Thoracic aorta (tissue), 2 donors: Measurements from ENCODE around the gene LITAF. TPM values are rescaled to one million over a fixed set of nuclear protein-coding genes. Genes with fewer than 3 reads are reported as not detected.
A peak's percentile ranks its signal among the peaks of the same experiment; 100 is the strongest.

ENCODE experiments used
- ATAC-seq: fragments of 150-250 bp; one replicate; pipeline ENCODE4 v1.8.0; 2017; ENCODE audit warnings: low read depth; ENCODE audit not compliant: insufficient number of reproducible peaks, low FRiP score
- DNase-seq: peaks from one replicate; pipeline ENCODE4 v3.0.0-alpha.2; 2020; ENCODE audit warnings: low spot score
- H3K27ac ChIP-seq, 2 donors: fragments of 200-600 bp; sonication (generic); 1 replicate in 1 of 2; 2 replicates in 1 of 2; pipeline ENCODE4 v1.5.1; 2016; ENCODE audit warnings: mild to moderate bottlenecking in 2 of 2, moderate library complexity in 2 of 2
- H3K27me3 ChIP-seq: fragments of 200-600 bp; sonication (generic); replicated peaks from 2 replicates; pipeline ENCODE4 v1.6.0; 2016; ENCODE audit warnings: mild to moderate bottlenecking; ENCODE audit not compliant: insufficient read depth
- H3K36me3 ChIP-seq: fragments of 200-600 bp; sonication (generic); one replicate; pipeline ENCODE4 v1.5.1; 2016
- H3K4me1 ChIP-seq, 2 donors: fragments of 200-600 bp; sonication (generic); 1 replicate in 1 of 2; 2 replicates in 1 of 2; pipeline versions ENCODE4 v1.5.1 to v1.6.0; 2016; ENCODE audit warnings: low read depth in 2 of 2, mild to moderate bottlenecking in 1 of 2; ENCODE audit not compliant: control insufficient read depth in 1 of 2
- H3K4me3 ChIP-seq: fragments of 200-600 bp; sonication (generic); 2 replicates; pipeline ENCODE4 v1.5.1; 2016; ENCODE audit warnings: mild to moderate bottlenecking
- H3K9me3 ChIP-seq: fragments of 200-600 bp; sonication (generic); 2 replicates; pipeline ENCODE4 v1.5.1; 2016
- total RNA-seq, 2 donors: library from RNA; depleted of rRNA; stranded (reverse); fragments of >200 nt; gene quantifications; one replicate each; pipeline versions ENCODE4 v1.1.0 to v1.2.3, GENCODE V29; 2016
- TF ChIP-seq, protein P1 (sequence below): fragments of 200-600 bp; sonication (generic); IDR thresholded peaks from one replicate; pipeline ENCODE4 v1.5.1; 2019; ENCODE audit warnings: antibody characterized with exemption

Gene LITAF
- total RNA-seq, 2 donors from 2014 or later, result 124 to 146 TPM

DNA sequence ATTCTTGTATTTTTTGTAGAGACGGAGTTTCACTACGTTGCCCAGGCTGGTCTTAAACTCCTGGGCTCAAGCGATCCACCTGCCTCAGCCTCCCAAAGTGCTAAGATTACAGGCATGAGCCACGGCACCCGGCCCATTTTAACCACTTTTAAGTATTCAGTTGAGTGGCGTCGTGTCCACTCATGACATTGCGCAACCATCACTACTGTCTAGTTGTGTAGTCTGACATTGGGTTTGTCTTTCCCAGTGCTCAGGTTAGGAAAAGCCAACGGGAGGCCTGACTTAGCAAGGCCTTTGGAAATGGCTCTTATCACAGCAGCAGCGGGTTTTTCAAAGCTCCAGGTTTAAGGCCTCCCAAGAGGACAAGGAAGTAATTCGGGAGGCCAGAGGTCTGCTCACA is 58.7 kb downstream of the LITAF start:
- DNase-seq (no peak), ATAC-seq (no peak)
- no peak overlapping the region for H3K27ac ChIP-seq
- no peaks in the 10 kb centered on the region for H3K9me3 ChIP-seq
- peaks cover 0 to 16% of the 10 kb centered on the region in 2 donors for H3K4me1 ChIP-seq
- no peak overlapping the region for H3K4me3 ChIP-seq
- H3K27me3 ChIP-seq, result no peaks in the 10 kb centered on the region
- no peaks in the 10 kb centered on the region for H3K36me3 ChIP-seq
- TF ChIP-seq, protein P1, sequence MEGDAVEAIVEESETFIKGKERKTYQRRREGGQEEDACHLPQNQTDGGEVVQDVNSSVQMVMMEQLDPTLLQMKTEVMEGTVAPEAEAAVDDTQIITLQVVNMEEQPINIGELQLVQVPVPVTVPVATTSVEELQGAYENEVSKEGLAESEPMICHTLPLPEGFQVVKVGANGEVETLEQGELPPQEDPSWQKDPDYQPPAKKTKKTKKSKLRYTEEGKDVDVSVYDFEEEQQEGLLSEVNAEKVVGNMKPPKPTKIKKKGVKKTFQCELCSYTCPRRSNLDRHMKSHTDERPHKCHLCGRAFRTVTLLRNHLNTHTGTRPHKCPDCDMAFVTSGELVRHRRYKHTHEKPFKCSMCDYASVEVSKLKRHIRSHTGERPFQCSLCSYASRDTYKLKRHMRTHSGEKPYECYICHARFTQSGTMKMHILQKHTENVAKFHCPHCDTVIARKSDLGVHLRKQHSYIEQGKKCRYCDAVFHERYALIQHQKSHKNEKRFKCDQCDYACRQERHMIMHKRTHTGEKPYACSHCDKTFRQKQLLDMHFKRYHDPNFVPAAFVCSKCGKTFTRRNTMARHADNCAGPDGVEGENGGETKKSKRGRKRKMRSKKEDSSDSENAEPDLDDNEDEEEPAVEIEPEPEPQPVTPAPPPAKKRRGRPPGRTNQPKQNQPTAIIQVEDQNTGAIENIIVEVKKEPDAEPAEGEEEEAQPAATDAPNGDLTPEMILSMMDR, result no peak

DNA sequence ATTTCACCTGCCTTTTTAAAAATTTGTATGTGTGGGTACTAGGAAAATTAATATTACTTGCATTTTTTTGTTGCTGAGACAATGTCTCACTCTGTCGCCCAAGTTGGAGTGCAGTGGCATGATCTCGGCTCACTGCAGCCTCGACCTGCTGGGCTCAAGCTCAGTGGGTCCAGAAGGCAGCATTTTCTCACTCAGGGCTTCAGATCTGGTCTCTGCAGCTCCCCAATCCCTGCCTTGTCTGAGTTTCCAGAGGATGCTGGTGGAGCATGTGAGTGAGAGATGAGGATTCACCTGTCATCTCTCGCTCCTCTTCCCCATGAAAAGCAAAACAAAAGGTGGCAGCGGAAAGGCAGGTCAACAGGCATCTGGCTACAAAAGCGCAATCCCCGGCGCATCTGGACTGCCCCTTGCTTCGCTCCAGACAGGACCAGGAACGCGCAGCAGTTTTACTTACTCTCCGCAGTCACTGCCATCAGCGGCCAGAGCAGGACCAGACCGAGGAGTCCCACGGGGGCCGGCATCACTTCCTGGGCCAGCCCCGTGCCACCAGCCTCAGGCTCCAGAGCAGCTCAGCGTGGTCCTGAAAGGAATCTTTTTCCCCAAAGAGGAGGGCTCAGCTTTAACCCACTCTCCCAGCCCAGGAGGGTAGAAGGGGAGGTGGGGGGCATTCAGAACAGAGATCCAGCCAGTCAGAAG is 59.9 kb downstream of the LITAF start:
- Histone ChIP-seq H3K9me3 (no peaks in the 10 kb centered on the region), H3K27ac (no peak overlapping the region), H3K36me3 (no peaks in the 10 kb centered on the region), H3K4me1 (peaks cover 0 to 16% of the 10 kb centered on the region in 2 donors), H3K4me3 (peak overlapping the region; percentile 61), H3K27me3 (no peaks in the 10 kb centered on the region)
- DNase-seq, result no peak
- TF ChIP-seq, protein P1, result no peak
- no peak for ATAC-seq

DNA sequence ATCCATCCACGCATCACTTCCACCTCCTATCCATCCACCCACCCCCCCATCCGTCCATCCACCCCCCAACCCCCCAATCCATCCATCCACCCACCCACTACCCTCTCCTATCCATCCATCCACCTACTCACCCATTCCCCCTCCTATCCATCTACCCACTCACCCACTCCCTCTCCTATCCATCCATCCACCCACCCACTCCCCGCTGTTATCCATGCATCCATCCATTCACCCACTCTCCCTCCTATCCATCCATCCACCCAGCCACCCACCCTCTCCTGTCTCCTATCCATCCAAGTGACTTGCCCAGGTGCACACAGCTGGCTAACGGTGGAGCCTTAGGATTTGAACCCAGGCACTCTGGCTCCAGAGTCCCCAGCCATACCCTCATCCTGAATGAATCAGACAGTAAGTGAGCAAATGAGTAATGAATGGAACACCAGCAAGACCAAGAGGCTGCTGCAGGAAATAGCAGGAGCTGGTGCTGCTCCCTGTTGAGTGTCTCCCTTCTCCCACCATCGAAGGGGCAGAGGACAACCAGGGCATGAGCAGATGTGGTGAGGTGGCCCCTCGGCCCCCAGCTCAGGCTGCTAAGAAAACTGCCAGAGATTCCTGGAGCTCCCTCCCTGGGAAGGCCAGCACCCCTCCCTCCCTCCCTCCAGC is 62.5 kb downstream of the LITAF start:
- DNase-seq (no peak), ATAC-seq (no peak)
- no peaks in the 10 kb centered on the region for H3K9me3 ChIP-seq
- H3K27me3 ChIP-seq, result no peaks in the 10 kb centered on the region
- H3K4me3 ChIP-seq, result no peak overlapping the region
- no peaks in the 10 kb centered on the region for H3K36me3 ChIP-seq
- H3K27ac ChIP-seq, result no peak overlapping the region
- H3K4me1 ChIP-seq, result peaks cover 0 to 16% of the 10 kb centered on the region in 2 donors
- TF ChIP-seq, protein P1, result no peak

- Histone ChIP-seq H3K27ac (no peak overlapping the region), H3K4me3 (no peak overlapping the region), H3K9me3 (no peaks in the 10 kb centered on the region), H3K27me3 (no peaks in the 10 kb centered on the region), H3K36me3 (no peaks in the 10 kb centered on the region), H3K4me1 (peaks cover 0 to 4% of the 10 kb centered on the region in 2 donors)
- TF ChIP-seq, protein P1, result no peak
- ATAC-seq (no peak), DNase-seq (no peak)
These were observed 65.7 kb downstream of the LITAF start for GRCh38 chr16:11521055-11521454.

DNA sequence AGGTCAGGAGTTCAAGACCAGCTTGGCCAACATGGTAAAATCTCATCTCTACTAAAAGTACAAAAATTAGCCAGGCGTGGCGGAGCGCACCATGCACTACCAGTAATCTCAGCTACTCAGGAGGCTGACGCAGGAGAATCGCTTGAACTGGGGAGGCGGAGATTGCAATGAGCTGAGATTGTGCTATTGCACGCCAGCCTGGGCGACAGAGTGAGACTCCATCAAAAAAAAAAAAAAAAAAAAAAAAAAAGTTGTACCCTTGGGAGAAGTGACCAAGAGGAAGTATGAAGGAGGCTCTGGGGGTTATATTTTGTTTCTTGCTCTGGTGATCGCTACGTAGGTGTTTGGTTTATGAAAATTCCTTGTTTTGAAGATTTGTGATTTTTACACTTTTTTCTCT is 66.3 kb downstream of the LITAF start:
- no peaks in the 10 kb centered on the region for H3K4me1 ChIP-seq
- H3K4me3 ChIP-seq, result no peak overlapping the region
- ATAC-seq (no peak), DNase-seq (no peak)
- H3K27ac ChIP-seq, result no peak overlapping the region
- H3K9me3 ChIP-seq, result no peaks in the 10 kb centered on the region
- H3K36me3 ChIP-seq, result no peaks in the 10 kb centered on the region
- TF ChIP-seq, protein P1, result no peak
- no peaks in the 10 kb centered on the region for H3K27me3 ChIP-seq
